PFSK-1 (cell line): ENCODE results near the gene SIX1.

ENCODE experiments used
- FOXP2 ChIP-seq: optimal IDR thresholded peaks from 2 replicates; pipeline ENCODE3; 2011; ENCODE audit warnings: borderline replicate concordance, control low read depth, inconsistent platforms; ENCODE audit not compliant: insufficient read depth; ENCODE audit errors: extremely low read length, extremely low read depth
- POLR2AphosphoS5 ChIP-seq: IDR thresholded peaks from 2 replicates; pipeline ENCODE4 v1.6.1; 2012; ENCODE audit warnings: low read depth, mild to moderate bottlenecking, control low read depth, low read length, moderate library complexity
- SIN3A ChIP-seq: IDR thresholded peaks from 2 replicates; pipeline ENCODE4 v1.6.1; 2012; ENCODE audit warnings: mild to moderate bottlenecking, low read length, moderate library complexity, borderline replicate concordance; ENCODE audit not compliant: insufficient read depth
- TAF1 ChIP-seq: IDR thresholded peaks from 2 replicates; pipeline ENCODE4 v1.6.1; 2012; ENCODE audit warnings: low read length, control low read depth, borderline replicate concordance; ENCODE audit not compliant: insufficient read depth
- TF ChIP-seq, protein P1 (sequence below), 2 experiments: IDR thresholded peaks; 2 replicates each; pipeline versions ENCODE4 v1.6.1 to v1.8.0; 2011 to 2012; ENCODE audit warnings: low read depth in 2 of 2, low read length in 2 of 2, control low read depth in 1 of 2, inconsistent platforms in 1 of 2, mild to moderate bottlenecking in 1 of 2, moderate library complexity in 1 of 2; ENCODE audit not compliant: insufficient read depth in 1 of 2

The SIX1 gene

DNA sequence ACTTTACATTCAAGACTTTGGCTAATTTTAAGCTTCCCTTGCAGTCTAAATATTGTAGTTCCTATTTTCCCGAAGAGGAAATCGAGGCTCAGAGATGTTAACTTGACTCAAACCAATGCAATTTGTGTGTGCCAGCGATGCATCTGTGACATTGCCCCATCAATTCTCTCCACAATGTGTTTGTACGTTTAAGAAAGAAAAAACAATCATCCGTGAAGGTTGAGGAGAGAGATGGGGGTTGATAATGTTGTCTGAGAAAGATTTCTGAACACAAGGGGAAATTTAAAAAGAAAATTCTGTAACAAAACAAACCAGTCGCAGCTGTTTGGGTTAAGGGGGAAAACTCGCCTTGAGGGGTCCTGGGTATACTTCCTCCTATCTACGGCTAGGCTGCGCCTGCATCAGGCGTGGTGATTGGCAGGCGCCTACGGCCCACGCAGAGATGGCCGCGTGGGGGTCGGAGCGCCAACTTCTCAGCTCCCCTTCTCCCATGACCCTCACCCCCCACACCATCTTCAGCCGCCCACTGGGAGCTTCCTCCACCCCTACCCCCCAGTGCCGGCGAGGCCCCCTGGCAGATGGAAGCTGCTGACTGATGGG lies 12.3 kb downstream of the SIX1 start:
- TF ChIP-seq SIN3A (no peak), TAF1 (no peak), FOXP2 (no peak), POLR2AphosphoS5 (no peak)
- TF ChIP-seq, protein P1, sequence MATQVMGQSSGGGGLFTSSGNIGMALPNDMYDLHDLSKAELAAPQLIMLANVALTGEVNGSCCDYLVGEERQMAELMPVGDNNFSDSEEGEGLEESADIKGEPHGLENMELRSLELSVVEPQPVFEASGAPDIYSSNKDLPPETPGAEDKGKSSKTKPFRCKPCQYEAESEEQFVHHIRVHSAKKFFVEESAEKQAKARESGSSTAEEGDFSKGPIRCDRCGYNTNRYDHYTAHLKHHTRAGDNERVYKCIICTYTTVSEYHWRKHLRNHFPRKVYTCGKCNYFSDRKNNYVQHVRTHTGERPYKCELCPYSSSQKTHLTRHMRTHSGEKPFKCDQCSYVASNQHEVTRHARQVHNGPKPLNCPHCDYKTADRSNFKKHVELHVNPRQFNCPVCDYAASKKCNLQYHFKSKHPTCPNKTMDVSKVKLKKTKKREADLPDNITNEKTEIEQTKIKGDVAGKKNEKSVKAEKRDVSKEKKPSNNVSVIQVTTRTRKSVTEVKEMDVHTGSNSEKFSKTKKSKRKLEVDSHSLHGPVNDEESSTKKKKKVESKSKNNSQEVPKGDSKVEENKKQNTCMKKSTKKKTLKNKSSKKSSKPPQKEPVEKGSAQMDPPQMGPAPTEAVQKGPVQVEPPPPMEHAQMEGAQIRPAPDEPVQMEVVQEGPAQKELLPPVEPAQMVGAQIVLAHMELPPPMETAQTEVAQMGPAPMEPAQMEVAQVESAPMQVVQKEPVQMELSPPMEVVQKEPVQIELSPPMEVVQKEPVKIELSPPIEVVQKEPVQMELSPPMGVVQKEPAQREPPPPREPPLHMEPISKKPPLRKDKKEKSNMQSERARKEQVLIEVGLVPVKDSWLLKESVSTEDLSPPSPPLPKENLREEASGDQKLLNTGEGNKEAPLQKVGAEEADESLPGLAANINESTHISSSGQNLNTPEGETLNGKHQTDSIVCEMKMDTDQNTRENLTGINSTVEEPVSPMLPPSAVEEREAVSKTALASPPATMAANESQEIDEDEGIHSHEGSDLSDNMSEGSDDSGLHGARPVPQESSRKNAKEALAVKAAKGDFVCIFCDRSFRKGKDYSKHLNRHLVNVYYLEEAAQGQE (IDR thresholded peaks at IDR 0.05; ENCODE audit: insufficient read depth in 1 of 2, low read depth in 2 of 2, low read length in 2 of 2): no peak

DNA sequence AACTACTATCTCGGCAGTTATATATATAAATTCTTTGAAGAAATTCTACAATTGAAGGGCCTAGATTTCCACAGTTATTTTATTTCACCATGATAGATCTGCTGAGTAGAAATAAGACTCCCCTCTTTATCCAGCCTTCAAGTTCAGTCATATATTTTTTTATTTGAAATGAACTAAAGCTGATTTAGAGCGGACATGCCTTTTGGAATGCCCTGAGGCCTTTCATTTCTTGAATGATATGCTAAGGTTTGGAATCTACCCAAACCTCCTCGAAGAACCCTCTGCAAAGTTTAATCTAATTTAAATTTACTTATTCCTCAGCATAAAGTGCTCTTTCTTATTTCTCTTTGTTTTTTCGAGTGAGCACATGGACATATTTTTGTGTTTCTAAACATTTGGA lies 15.1 kb downstream of the SIX1 start:
- TF ChIP-seq FOXP2: no peak
- TF ChIP-seq, protein P1 (IDR thresholded peaks at IDR 0.05; ENCODE audit: insufficient read depth in 1 of 2, low read depth in 2 of 2, low read length in 2 of 2): no peak
- no peak for TF ChIP-seq POLR2AphosphoS5
- no peak for TF ChIP-seq SIN3A
- no peak for TF ChIP-seq TAF1

DNA sequence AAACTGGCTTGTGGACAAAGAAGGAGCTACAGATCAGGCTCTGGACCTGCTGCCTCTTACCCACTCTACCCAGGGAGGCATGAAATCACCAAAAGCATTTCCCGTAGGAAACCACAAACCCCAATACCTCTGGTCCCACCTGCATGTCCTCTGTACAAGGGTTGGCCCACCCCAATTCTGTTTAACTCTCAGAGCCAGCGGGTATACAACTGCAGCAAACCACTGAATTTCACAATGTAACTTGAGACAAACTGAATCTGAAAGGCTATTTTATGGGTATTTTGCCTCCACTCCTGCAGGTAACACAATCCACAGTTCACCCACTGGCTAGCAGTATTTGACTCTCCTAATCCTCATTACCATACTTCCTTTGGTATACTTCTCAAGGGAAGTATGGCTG lies 16.5 kb downstream of the SIX1 start:
- TF ChIP-seq TAF1 (no peak), POLR2AphosphoS5 (no peak), SIN3A (no peak), FOXP2 (no peak)
- TF ChIP-seq, protein P1 (IDR thresholded peaks at IDR 0.05; ENCODE audit: insufficient read depth in 1 of 2, low read depth in 2 of 2, low read length in 2 of 2): no peak

DNA sequence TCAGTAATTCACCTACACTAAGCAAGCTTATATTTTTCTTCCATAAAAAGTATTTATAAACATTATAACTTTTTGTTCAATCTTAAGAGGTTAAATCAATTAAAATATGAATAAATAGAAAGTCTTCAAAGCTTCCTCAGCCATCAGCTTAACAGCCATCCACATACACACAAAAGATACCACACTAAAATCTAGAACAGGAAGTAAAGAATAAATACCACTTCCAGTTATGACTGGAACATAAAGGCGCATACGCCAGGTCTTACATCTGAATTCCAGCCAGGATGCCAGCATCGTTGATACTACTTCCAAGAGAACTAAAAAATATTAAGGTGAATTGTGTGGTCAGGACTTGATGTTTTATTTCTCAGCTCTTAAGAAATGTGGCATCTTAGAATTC lies 17.0 kb downstream of the SIX1 start:
- no peak for TF ChIP-seq FOXP2
- TF ChIP-seq, protein P1 (IDR thresholded peaks at IDR 0.05; ENCODE audit: insufficient read depth in 1 of 2, low read depth in 2 of 2, low read length in 2 of 2): no peak
- TF ChIP-seq POLR2AphosphoS5: no peak
- TF ChIP-seq SIN3A: no peak
- TF ChIP-seq TAF1: no peak
